WTC11 (cell line): Measurements from ENCODE around the gene PICALM. TPM values are rescaled to one million over a fixed set of nuclear protein-coding genes. Genes with fewer than 3 reads are reported as not detected.
"Not testable (repeated sequence)": the region's sequence is repeated elsewhere in the genome, so short reads cannot be mapped to it uniquely, and the experiment has no call there.

Experiments
- ATAC-seq: fragments of 200-7000 bp; cut with Tn5 transposase; 2 replicates; pipeline ENCODE4 v1.10.0; 2021; ENCODE audit warnings: mild to moderate bottlenecking, moderate library complexity
- CTCF ChIA-PET: fragments of 300-600 bp; sonication (Branson Sonifier 250); formaldehyde crosslinking; loops from one replicate; lab custom pipeline; 2021; ENCODE audit warnings: antibody characterized with exemption; lab: Charles Lee
- POLR2A ChIA-PET: fragments of 350-600 bp; sonication (Branson Sonifier 250); formaldehyde crosslinking; loops from one replicate; lab custom pipeline; 2021; ENCODE audit warnings: antibody characterized with exemption; lab: Charles Lee
- DNase-seq: peaks from one replicate; pipeline ENCODE4 v3.0.0; 2021; ENCODE audit warnings: low spot score
- H3K27ac Mint-ChIP-seq: 2 replicates; pipeline ENCODE4 v1.8.0; 2021; ENCODE audit warnings: mixed read lengths
- H3K27me3 Mint-ChIP-seq: 2 replicates; pipeline ENCODE4 v1.8.0; 2021; ENCODE audit warnings: low read depth, mild to moderate bottlenecking, moderate library complexity, mixed read lengths
- H3K36me3 Mint-ChIP-seq: 2 replicates; pipeline ENCODE4 v1.8.0; 2021; ENCODE audit warnings: mixed read lengths
- H3K4me1 Mint-ChIP-seq: 2 replicates; pipeline ENCODE4 v1.8.0; 2022; ENCODE audit warnings: mixed read lengths
- H3K4me3 Mint-ChIP-seq: 2 replicates; pipeline ENCODE4 v1.8.0; 2021; ENCODE audit warnings: mild to moderate bottlenecking, moderate library complexity, mixed read lengths
- H3K9me3 Mint-ChIP-seq: 2 replicates; pipeline ENCODE4 v1.8.0; 2021; ENCODE audit warnings: mixed read lengths
- AR ChIP-seq: fragments of 250-450 bp; sonication (Bioruptor Pico); IDR thresholded peaks from 2 replicates; pipeline ENCODE4 v1.9.0; 2021; ENCODE audit warnings: mild to moderate bottlenecking
- ELF4 ChIP-seq: sonication (generic); formaldehyde crosslinking; IDR thresholded peaks from 2 replicates; pipeline ENCODE4 v1.8.1; 2022; ENCODE audit warnings: low read depth, mild to moderate bottlenecking, moderate library complexity, missing genetic modification reagents
- FOXJ3 ChIP-seq: sonication (generic); formaldehyde crosslinking; IDR thresholded peaks from 2 replicates; pipeline ENCODE4 v1.9.0; 2021; ENCODE audit warnings: missing genetic modification reagents, mild to moderate bottlenecking, borderline replicate concordance
- FOXP4 ChIP-seq: sonication (generic); formaldehyde crosslinking; IDR thresholded peaks from 2 replicates; pipeline ENCODE4 v1.8.0; 2022; ENCODE audit warnings: mild to moderate bottlenecking, missing genetic modification reagents
- GABPB1 ChIP-seq: sonication (generic); formaldehyde crosslinking; IDR thresholded peaks from 2 replicates; pipeline ENCODE4 v1.8.1; 2023; ENCODE audit warnings: mild to moderate bottlenecking, missing genetic modification reagents
- NFATC4 ChIP-seq: fragments of 250-450 bp; sonication (Bioruptor Pico); IDR thresholded peaks from 2 replicates; pipeline ENCODE4 v1.9.0; 2021; ENCODE audit warnings: mild to moderate bottlenecking
- PRDM15 ChIP-seq: sonication (generic); formaldehyde crosslinking; IDR thresholded peaks from 2 replicates; pipeline ENCODE4 v1.8.0; 2022; ENCODE audit warnings: missing genetic modification reagents
- USF2 ChIP-seq: sonication (generic); formaldehyde crosslinking; IDR thresholded peaks from 2 replicates; pipeline ENCODE4 v1.8.1; 2023; ENCODE audit warnings: mild to moderate bottlenecking, missing genetic modification reagents, moderate library complexity
- ZNF232 ChIP-seq: sonication (generic); formaldehyde crosslinking; IDR thresholded peaks from 2 replicates; pipeline ENCODE4 v1.8.0; 2022; ENCODE audit warnings: mild to moderate bottlenecking, missing genetic modification reagents
- ZNF416 ChIP-seq: fragments of 250-450 bp; sonication (Bioruptor Pico); IDR thresholded peaks from 2 replicates; pipeline ENCODE4 v1.9.0; 2021; ENCODE audit warnings: mild to moderate bottlenecking, inconsistent platforms
- total RNA-seq: library from RNA; stranded (reverse); gene quantifications from 3 replicates; pipeline ENCODE4 v1.2.3, GENCODE V29; 2021

Gene PICALM
- total RNA-seq, 1 experiment from 2014 or later, result 69.9 TPM

GRCh38 chr11:85935751-85936150 is 133.1 kb downstream of the PICALM start:
- no peak overlapping the region for H3K27ac Mint-ChIP-seq
- ChIA-PET CTCF (no interaction called here), POLR2A (no interaction called here)
- peaks cover 3% of the 10 kb centered on the region; the same call in 1 of the 2 replicates for H3K36me3 Mint-ChIP-seq
- DNase-seq (no peak), ATAC-seq (no peak)
- H3K9me3 Mint-ChIP-seq, result peaks cover 12% of the 10 kb centered on the region
- H3K4me1 Mint-ChIP-seq, result peaks cover 4% of the 10 kb centered on the region; the same call in 1 of the 2 replicates
- TF ChIP-seq USF2 (CRISPR knock-in tag) (0 out of 2 replicates have a peak, but pooled peaks have one; percentile 20), NFATC4 (CRISPR knock-in tag) (no peak)
- H3K27me3 Mint-ChIP-seq, result peaks cover 47% of the 10 kb centered on the region
- H3K4me3 Mint-ChIP-seq, result no peak overlapping the region

GRCh38 chr11:85934596-85935169 is 134.2 kb downstream of the PICALM start:
- DNase-seq, result peak; percentile 38
- H3K9me3 Mint-ChIP-seq, result peaks cover 20% of the 10 kb centered on the region
- H3K27ac Mint-ChIP-seq, result no peak overlapping the region
- peak; percentile 66 for ATAC-seq
- peaks cover 58% of the 10 kb centered on the region for H3K27me3 Mint-ChIP-seq
- ChIA-PET CTCF (interaction anchor here (1.3 kb wide), 1 partner anchor 80 kb away, joined by 5 read pairs; the partner anchor contains the start of gene CCDC83), POLR2A (no interaction called here)
- peaks cover 3% of the 10 kb centered on the region; the same call in 1 of the 2 replicates for H3K36me3 Mint-ChIP-seq
- peaks cover 4% of the 10 kb centered on the region; the same call in 1 of the 2 replicates for H3K4me1 Mint-ChIP-seq
- TF ChIP-seq ZNF232 (CRISPR knock-in tag) (no peak), PRDM15 (no peak), ELF4 (CRISPR knock-in tag) (no peak), FOXP4 (CRISPR knock-in tag) (no peak)
- H3K4me3 Mint-ChIP-seq, result no peak overlapping the region

GRCh38 chr11:85930879-85931366 is 138.0 kb downstream of the PICALM start:
- no peak overlapping the region for H3K4me3 Mint-ChIP-seq
- no peak for ATAC-seq
- H3K27ac Mint-ChIP-seq, result no peak overlapping the region
- CTCF ChIA-PET, result no interaction called here
- no peaks in the 10 kb centered on the region for H3K4me1 Mint-ChIP-seq
- peaks cover 88% of the 10 kb centered on the region for H3K27me3 Mint-ChIP-seq
- peaks cover 15% of the 10 kb centered on the region for H3K9me3 Mint-ChIP-seq
- POLR2A ChIA-PET, result no interaction called here
- DNase-seq, result no peak
- no peaks in the 10 kb centered on the region for H3K36me3 Mint-ChIP-seq
- TF ChIP-seq GABPB1 (CRISPR knock-in tag) (peak; percentile 27; the same call in 1 of the 2 replicates), FOXJ3 (CRISPR knock-in tag) (no peak), ZNF416 (CRISPR knock-in tag) (no peak), AR (CRISPR knock-in tag) (no peak)

- H3K27ac Mint-ChIP-seq, H3K4me3 Mint-ChIP-seq, ATAC-seq, CTCF ChIA-PET, H3K4me1 Mint-ChIP-seq, DNase-seq, POLR2A ChIA-PET, H3K36me3 Mint-ChIP-seq: not testable (repeated sequence)
- peaks cover 56% of the 10 kb centered on the region for H3K27me3 Mint-ChIP-seq
- H3K9me3 Mint-ChIP-seq, result peaks cover 15% of the 10 kb centered on the region
Measured at GRCh38 chr11:85926653-85927214, 142.2 kb downstream of the PICALM start.
